OCI-LY7 (cell line): ENCODE results near the gene AUTS2.

Experiments
- CTCF ChIP-seq: fragments of 200-600 bp; sonication (generic); conservative IDR thresholded peaks from 2 replicates; pipeline ENCODE4 v1.5.1; 2014; ENCODE audit warnings: mild to moderate bottlenecking, antibody characterized with exemption, low read length, moderate library complexity, mixed read lengths
- EZH2phosphoT487 ChIP-seq: fragments of 200-600 bp; sonication (generic); IDR thresholded peaks from 2 replicates; pipeline ENCODE4 v1.6.1; 2018; ENCODE audit warnings: low read depth, borderline replicate concordance, mild to moderate bottlenecking, mixed run types, antibody characterized with exemption, low read length, moderate library complexity, mixed read lengths

DNA sequence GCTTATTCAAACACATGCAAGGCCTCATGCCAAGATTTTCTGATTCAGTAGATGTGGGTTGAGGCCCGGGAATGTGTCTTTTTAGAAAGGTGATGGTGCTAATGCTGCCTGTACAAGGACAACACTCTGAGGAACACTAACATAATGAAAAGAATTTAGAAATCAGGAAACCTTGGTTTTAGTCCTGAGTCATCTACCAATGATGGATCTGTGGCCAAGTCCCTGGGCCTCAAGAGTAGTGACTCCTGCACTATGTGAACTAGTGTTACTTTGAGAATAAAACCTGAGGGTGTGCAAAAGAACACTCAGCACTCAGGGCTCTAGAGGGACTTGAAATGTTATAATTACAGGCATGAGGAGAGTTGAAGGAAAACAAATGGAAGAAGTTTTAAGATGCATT is 792.0 kb downstream of the AUTS2 start:
- TF ChIP-seq CTCF (no peak), EZH2phosphoT487 (no peak)
